SK-N-SH (cell line): ENCODE results near the gene YBX1. TPM values are rescaled to one million over a fixed set of nuclear protein-coding genes. Genes with fewer than 3 reads are reported as not detected.

Experiments used
- CTCF ChIA-PET: fragments of 300-600, 350-600 bp; formaldehyde crosslinking; extraction: SDS; loops from one replicate; lab custom pipeline; 2021; lab: Yijun Ruan, JAX
- POLR2A ChIA-PET: fragments of 350-600 bp; sonication (Branson Sonifier 250); formaldehyde crosslinking; extraction: SDS; loops from one replicate; lab custom pipeline; 2020; ENCODE audit warnings: antibody characterized with exemption, inconsistent platforms; lab: Yijun Ruan, JAX
- DNase-seq: peaks from one replicate; pipeline ENCODE4 v3.0.0; 2012
- H2AFZ ChIP-seq: fragments of 200-600 bp; sonication (generic); 2 replicates; pipeline ENCODE4 v1.8.1; 2016; ENCODE audit warnings: antibody characterized with exemption, mild to moderate bottlenecking, low read depth
- H3F3A ChIP-seq: fragments of 200-600 bp; sonication (generic); replicated peaks from 2 replicates; pipeline ENCODE3; 2016; ENCODE audit warnings: antibody characterized with exemption, mild to moderate bottlenecking; ENCODE audit not compliant: insufficient read depth
- H3K27ac ChIP-seq, 2 experiments: fragments of 200-500 bp in 1 of 2; fragments of 200-600 bp in 1 of 2; sonication (Bioruptor generic) in 1 of 2; sonication (generic), shearing (Covaris generic) in 1 of 2; 2 replicates each; pipeline versions ENCODE4 v1.5.1 to v1.6.1; 2014 to 2016; ENCODE audit warnings: low read depth in 2 of 2, inconsistent platforms in 1 of 2, low read length in 1 of 2, mild to moderate bottlenecking in 1 of 2, mixed read lengths in 1 of 2
- H3K27me3 ChIP-seq: fragments of 200-600 bp; sonication (generic), shearing (Covaris generic); 2 replicates; pipeline ENCODE4 v1.6.1; 2016; ENCODE audit warnings: mixed run types; ENCODE audit not compliant: insufficient read depth
- H3K36me3 ChIP-seq, 2 experiments: fragments of 200-500 bp in 1 of 2; fragments of 200-600 bp in 1 of 2; sonication (Bioruptor generic) in 1 of 2; sonication (generic) in 1 of 2; replicated peaks in 1 of 2; 2 replicates each; pipeline versions ENCODE3 to v1.5.1; 2014 to 2016; ENCODE audit warnings: low read length in 1 of 2, mild to moderate bottlenecking in 1 of 2; ENCODE audit not compliant: insufficient read depth in 2 of 2, control insufficient read depth in 1 of 2
- H3K4me1 ChIP-seq, 2 experiments: fragments of 200-500 bp in 1 of 2; fragments of 200-600 bp in 1 of 2; sonication (Bioruptor generic) in 1 of 2; sonication (generic), shearing (Covaris generic) in 1 of 2; 2 replicates each; pipeline versions ENCODE4 v1.5.1 to v1.6.1; 2014 to 2016; ENCODE audit warnings: low read depth in 1 of 2, low read length in 1 of 2, mixed run types in 1 of 2; ENCODE audit not compliant: insufficient read depth in 2 of 2, control insufficient read depth in 1 of 2
- H3K4me2 ChIP-seq: fragments of 200-600 bp; sonication (generic), shearing (Covaris generic); 2 replicates; pipeline ENCODE4 v1.6.1; 2017; ENCODE audit warnings: mixed run types
- H3K4me3 ChIP-seq, 2 experiments: fragments of 200-500 bp in 1 of 2; fragments of 200-600 bp in 1 of 2; sonication (Bioruptor generic) in 1 of 2; sonication (generic), shearing (Covaris generic) in 1 of 2; 2 replicates each; pipeline versions ENCODE4 v1.5.1 to v1.8.1; 2014 to 2016; ENCODE audit warnings: low read depth in 2 of 2, inconsistent platforms in 1 of 2, low read length in 1 of 2, mild to moderate bottlenecking in 1 of 2, mixed read lengths in 1 of 2, moderate library complexity in 1 of 2
- H3K79me2 ChIP-seq: fragments of 200-600 bp; sonication (generic); 2 replicates; pipeline ENCODE4 v1.8.1; 2017; ENCODE audit warnings: mild to moderate bottlenecking; ENCODE audit not compliant: insufficient read depth
- H3K9ac ChIP-seq: fragments of 200-600 bp; sonication (generic); 2 replicates; pipeline ENCODE4 v1.6.1; 2017; ENCODE audit warnings: mixed run types
- H3K9me2 ChIP-seq: fragments of 200-600 bp; sonication (generic); 2 replicates; pipeline ENCODE4 v1.6.1; 2017; ENCODE audit warnings: mixed run types
- H3K9me3 ChIP-seq: fragments of 200-600 bp; sonication (generic); 2 replicates; pipeline ENCODE4 v1.6.1; 2017; ENCODE audit warnings: mixed run types, mild to moderate bottlenecking, moderate library complexity
- H4K20me1 ChIP-seq: fragments of 200-600 bp; sonication (generic); 2 replicates; pipeline ENCODE4 v1.6.1; 2017; ENCODE audit warnings: mild to moderate bottlenecking, mixed run types; ENCODE audit not compliant: insufficient read depth
- ELF1 ChIP-seq: IDR thresholded peaks from 2 replicates; pipeline ENCODE4 v1.4.0; 2012
- EP300 ChIP-seq, 2 experiments: IDR thresholded peaks; 2 replicates each; pipeline versions ENCODE4 v1.4.0 to v1.6.1; 2012; ENCODE audit warnings: borderline replicate concordance in 1 of 2, low read depth in 1 of 2, low read length in 1 of 2
- FOXJ3 ChIP-seq: sonication (generic); formaldehyde crosslinking; IDR thresholded peaks from 2 replicates; pipeline ENCODE4 v1.5.1; 2020; ENCODE audit warnings: mild to moderate bottlenecking, missing genetic modification reagents
- GATA2 ChIP-seq: sonication (generic); formaldehyde crosslinking; IDR thresholded peaks from 2 replicates; pipeline ENCODE4 v1.5.0; 2020; ENCODE audit warnings: mild to moderate bottlenecking, missing genetic modification reagents
- IRF3 ChIP-seq: fragments of 150-350 bp; IDR thresholded peaks from 2 replicates; pipeline ENCODE4 v1.6.1; 2016; ENCODE audit warnings: mild to moderate bottlenecking, low read depth, low read length
- JUND ChIP-seq: IDR thresholded peaks from 2 replicates; pipeline ENCODE4 v1.4.0; 2012
- MAX ChIP-seq: IDR thresholded peaks from 2 replicates; pipeline ENCODE4 v1.4.0; 2012; ENCODE audit warnings: low read depth
- NFIC ChIP-seq: IDR thresholded peaks from 2 replicates; pipeline ENCODE4 v1.4.0; 2012; ENCODE audit warnings: borderline replicate concordance
- NRF1 ChIP-seq: IDR thresholded peaks from 2 replicates; pipeline ENCODE4 v1.6.1; 2012; ENCODE audit warnings: low read depth, mild to moderate bottlenecking, low read length
- PBX3 ChIP-seq: IDR thresholded peaks from 2 replicates; pipeline ENCODE4; 2012
- USF2 ChIP-seq: fragments of 150-350 bp; IDR thresholded peaks from 2 replicates; pipeline ENCODE4 v1.6.1; 2017; ENCODE audit warnings: antibody characterized with exemption, low read length, low read depth, borderline replicate concordance
- WGBS: methylation state at CpG from one replicate; pipeline ENCODE4 v1.1.6; 2017; ENCODE audit warnings: low lambda C conversion rate; 5-methylcytosine and 5-hydroxymethylcytosine counted together
- polyA plus RNA-seq, 3 experiments: library from polyadenylated mRNA; depleted of rRNA; stranded (reverse); fragments of >200 nt; gene quantifications; 2 replicates each; pipeline ENCODE4 v1.2.3, GENCODE V29; 2012

Gene YBX1
- polyA plus RNA-seq, 1 of the 3 experiments (the other 2 are of a cell fraction): 592 TPM

- TF ChIP-seq IRF3 (no peak), NFIC (no peak), PBX3 (no peak), NRF1 (no peak)
These were observed 55.0 kb downstream of the YBX1 start (continued) for GRCh38 chr1:42737257-42737656.

- Histone ChIP-seq H3K79me2 (no peaks in the 10 kb centered on the region), H3K4me3 (no peak overlapping the region), H3K9me3 (no peaks in the 10 kb centered on the region), H4K20me1 (no peaks in the 10 kb centered on the region), H3K4me1 (peaks cover 0 to 16% of the 10 kb centered on the region in 2 experiments; a peak in 1 of 4 replicates), H2AFZ (no peak overlapping the region), H3K4me2 (no peak overlapping the region), H3K27me3 (no peaks in the 10 kb centered on the region), H3K36me3 (no peaks in the 10 kb centered on the region), H3F3A (no peaks in the 10 kb centered on the region), H3K9ac (no peak overlapping the region), H3K27ac (no peak overlapping the region), H3K9me2 (no peaks in the 10 kb centered on the region)
- no peak for TF ChIP-seq ELF1
- no peak for DNase-seq
- whole genome bisulfite sequencing: 97% methylated on average over 8 of the region's 21 CpGs
- POLR2A ChIA-PET: no interaction called here
- CTCF ChIA-PET: interaction anchor here (0.6 to 5.5 kb wide), 4 partner anchors 10 to 160 kb away, joined by 3 to 25 read pairs (median 3); no protein-coding TSS in a partner anchor
These were observed 55.9 kb downstream of the YBX1 start for GRCh38 chr1:42737986-42738677.

GRCh38 chr1:42738678-42739226, 56.5 kb downstream of the YBX1 start:
- CTCF ChIA-PET: interaction anchor here (0.6 to 5.5 kb wide), 3 partner anchors 9 to 160 kb away, joined by 3 to 25 read pairs (median 4); no protein-coding TSS in a partner anchor
- Histone ChIP-seq H3K9me2 (no peaks in the 10 kb centered on the region), H3K9me3 (no peaks in the 10 kb centered on the region), H3K9ac (no peak overlapping the region), H4K20me1 (no peaks in the 10 kb centered on the region), H3K36me3 (no peaks in the 10 kb centered on the region), H3K4me3 (no peak overlapping the region), H3K4me2 (no peak overlapping the region), H3F3A (no peaks in the 10 kb centered on the region), H3K4me1 (peaks cover 0 to 22% of the 10 kb centered on the region in 2 experiments; a peak in 1 of 4 replicates), H3K27ac (no peak overlapping the region), H3K27me3 (no peaks in the 10 kb centered on the region), H2AFZ (no peak overlapping the region), H3K79me2 (no peaks in the 10 kb centered on the region)
- DNase-seq: no peak
- POLR2A ChIA-PET: no interaction called here
- WGBS: 20% methylated on average over 1 of the region's 8 CpGs
- no peak for TF ChIP-seq EP300 (IDR thresholded peaks at IDR 0.05; ENCODE audit: borderline replicate concordance in 1 of 2, low read depth in 1 of 2, low read length in 1 of 2)
- no peak for TF ChIP-seq USF2
- no peak for TF ChIP-seq MAX
- no peak for TF ChIP-seq JUND
- TF ChIP-seq GATA2 (CRISPR knock-in tag): no peak
- TF ChIP-seq FOXJ3 (CRISPR knock-in tag): no peak
